HepG2 (cell line): Measurements from ENCODE around the gene KDM1B. TPM values are rescaled to one million over a fixed set of nuclear protein-coding genes. Genes with fewer than 3 reads are reported as not detected.

Experiments used
- ARID2 ChIP-seq: sonication (generic); formaldehyde crosslinking; IDR thresholded peaks from 2 replicates; pipeline ENCODE4 v1.8.1; 2022; ENCODE audit warnings: mild to moderate bottlenecking, missing genetic modification reagents, borderline replicate concordance
- CAMTA2 ChIP-seq: sonication (generic); formaldehyde crosslinking; IDR thresholded peaks from 2 replicates; pipeline ENCODE4 v1.4.0; 2020; ENCODE audit warnings: mild to moderate bottlenecking, missing genetic modification reagents, borderline replicate concordance
- CBX1 ChIP-seq: IDR thresholded peaks from one replicate; pipeline ENCODE4 v1.6.1; 2016; ENCODE audit warnings: antibody characterized with exemption, low read depth
- CEBPG ChIP-seq: IDR thresholded peaks from 2 replicates; pipeline ENCODE4 v1.6.1; 2016
- E2F5 ChIP-seq: sonication (generic); formaldehyde crosslinking; conservative IDR thresholded peaks from 2 replicates; pipeline ENCODE4 v1.4.0; 2020; ENCODE audit warnings: missing genetic modification reagents
- ELF1 ChIP-seq: sonication (generic); formaldehyde crosslinking; IDR thresholded peaks from 2 replicates; pipeline ENCODE4 v1.4.0; 2020; ENCODE audit warnings: missing genetic modification reagents
- KDM4B ChIP-seq: sonication (generic); formaldehyde crosslinking; IDR thresholded peaks from 2 replicates; pipeline ENCODE4 v1.4.0; 2020; ENCODE audit warnings: missing genetic modification reagents
- MED13 ChIP-seq: sonication (generic); formaldehyde crosslinking; IDR thresholded peaks from 2 replicates; pipeline ENCODE4 v1.5.0; 2020; ENCODE audit warnings: missing genetic modification reagents
- ZFAT ChIP-seq: sonication (generic); formaldehyde crosslinking; conservative IDR thresholded peaks from 2 replicates; pipeline ENCODE4 v1.8.1; 2023; ENCODE audit warnings: missing genetic modification reagents, inconsistent platforms
- ZFP62 ChIP-seq: sonication (generic); formaldehyde crosslinking; IDR thresholded peaks from 2 replicates; pipeline ENCODE4 v1.4.0; 2020; ENCODE audit warnings: missing genetic modification reagents
- ZNF101 ChIP-seq: sonication (generic); formaldehyde crosslinking; IDR thresholded peaks from 2 replicates; pipeline ENCODE4 v1.4.0; 2020; ENCODE audit warnings: mild to moderate bottlenecking, low read depth, missing genetic modification reagents, borderline replicate concordance
- ZNF30 ChIP-seq: sonication (generic); formaldehyde crosslinking; IDR thresholded peaks from 2 replicates; pipeline ENCODE4 v1.5.0; 2020; ENCODE audit warnings: mild to moderate bottlenecking, missing genetic modification reagents
- ZNF33A ChIP-seq: sonication (generic); formaldehyde crosslinking; IDR thresholded peaks from 2 replicates; pipeline ENCODE4 v1.5.1; 2020; ENCODE audit warnings: missing genetic modification reagents, mild to moderate bottlenecking, moderate library complexity, borderline replicate concordance
- ZNF441 ChIP-seq: sonication (generic); formaldehyde crosslinking; IDR thresholded peaks from 2 replicates; pipeline ENCODE4 v1.7.0; 2021; ENCODE audit warnings: missing genetic modification reagents, borderline replicate concordance
- ZNF737 ChIP-seq: sonication (generic); formaldehyde crosslinking; IDR thresholded peaks from 2 replicates; pipeline ENCODE4 v1.5.0; 2020; ENCODE audit warnings: missing genetic modification reagents, mild to moderate bottlenecking, borderline replicate concordance
- ZNF761 ChIP-seq: sonication (generic); formaldehyde crosslinking; conservative IDR thresholded peaks from 2 replicates; pipeline ENCODE4 v1.4.0; 2020; ENCODE audit warnings: mild to moderate bottlenecking, missing genetic modification reagents
- ZSCAN12 ChIP-seq: sonication (generic); formaldehyde crosslinking; IDR thresholded peaks from 2 replicates; pipeline ENCODE4 v1.9.0; 2021; ENCODE audit warnings: mild to moderate bottlenecking, missing genetic modification reagents
- ZSCAN5A ChIP-seq: sonication (generic); formaldehyde crosslinking; IDR thresholded peaks from 2 replicates; pipeline ENCODE4 v1.8.0; 2022; ENCODE audit warnings: mild to moderate bottlenecking, missing genetic modification reagents, borderline replicate concordance
- polyA plus RNA-seq, 8 experiments: library from polyadenylated mRNA; depleted of rRNA in 3 of 8; stranded (reverse) in 7 of 8; unstranded in 1 of 8; fragments of >200 nt; fragmentation: Illumina TruSeq in 4 of 8; extraction: Trizol in 4 of 8; gene quantifications; 2 replicates each; pipeline versions ENCODE4 v1.2.1 to v1.2.3, GENCODE V29; 2011 to 2016; ENCODE audit warnings: low read depth in 4 of 8, missing spikeins in 1 of 8, mixed read lengths in 1 of 8; ENCODE audit not compliant: insufficient read depth in 1 of 8
- total RNA-seq, 5 experiments: library from RNA; depleted of rRNA; stranded (reverse); fragments of >200 nt; fragmentation: Illumina TruSeq; extraction: Trizol; gene quantifications; 2 replicates each; pipeline ENCODE4 v1.2.3, GENCODE V29; 2016; ENCODE audit warnings: low read depth in 1 of 5
- TF ChIP-seq, protein P1 (sequence below): sonication (generic); formaldehyde crosslinking; IDR thresholded peaks from 2 replicates; pipeline ENCODE4 v1.5.0; 2020; ENCODE audit warnings: mild to moderate bottlenecking, missing genetic modification reagents
- TF ChIP-seq, protein P2 (sequence below): sonication (generic); formaldehyde crosslinking; IDR thresholded peaks from 2 replicates; pipeline ENCODE4 v1.8.0; 2022; ENCODE audit warnings: mild to moderate bottlenecking, missing genetic modification reagents, moderate library complexity
- TF ChIP-seq, protein P3 (sequence below): sonication (generic); formaldehyde crosslinking; IDR thresholded peaks from 2 replicates; pipeline ENCODE4 v1.8.0; 2022; ENCODE audit warnings: missing genetic modification reagents, low read depth, mild to moderate bottlenecking, borderline replicate concordance

KDM1B gene
- total and polyA plus RNA-seq, 2 of the 13 experiments (the other 11 are each of a cell fraction or from before 2014, with no cell fraction given): 9.8 to 13.2 TPM

DNA sequence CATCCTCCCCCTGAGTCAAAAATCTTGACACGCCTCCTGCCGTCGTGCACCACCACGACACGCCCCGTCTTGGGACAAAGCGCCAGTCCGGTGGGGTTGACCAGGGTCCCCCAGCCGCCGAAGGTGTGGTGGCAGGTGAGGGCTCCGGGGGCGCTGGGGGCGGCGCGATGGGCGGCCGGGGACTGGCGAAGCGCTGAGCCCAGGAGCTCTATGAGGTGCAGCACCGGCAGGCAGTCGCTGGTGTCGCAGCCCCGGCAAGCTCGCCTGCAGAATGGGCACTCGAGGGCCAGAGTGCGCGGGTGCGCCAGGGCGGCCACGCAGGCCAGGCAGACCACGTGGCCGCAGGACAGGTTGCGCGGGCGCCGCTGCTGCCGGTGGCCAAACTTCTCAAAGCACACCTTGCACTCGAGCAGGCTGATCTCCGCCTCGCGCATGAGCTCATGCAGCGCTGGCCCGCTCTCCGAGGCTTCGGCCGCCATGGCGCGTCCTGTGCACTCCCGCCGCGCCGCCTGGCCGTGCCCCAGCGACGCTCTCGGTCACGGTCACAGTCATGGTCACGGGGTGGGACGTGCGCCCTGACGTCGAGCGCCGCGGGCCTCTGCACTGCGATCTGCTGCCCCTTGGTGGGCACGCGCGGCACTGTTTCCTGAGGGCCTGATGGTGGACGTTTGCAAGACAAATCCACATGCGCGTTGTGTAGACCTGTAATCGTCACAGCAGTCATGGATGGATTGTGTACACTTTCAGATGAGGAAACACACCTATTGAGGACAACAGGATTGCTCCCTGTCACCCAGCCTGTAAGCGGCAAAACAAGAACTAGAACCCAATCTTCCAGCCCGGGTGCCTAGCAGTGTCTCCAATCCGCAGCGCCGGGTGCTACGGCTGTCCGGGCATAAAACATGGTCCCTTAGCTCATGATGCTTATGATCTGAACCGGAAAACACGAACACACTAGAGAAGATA is 32.8 kb upstream of the KDM1B start, which contains the start of gene NHLRC1 (continued):
- TF ChIP-seq, protein P1, sequence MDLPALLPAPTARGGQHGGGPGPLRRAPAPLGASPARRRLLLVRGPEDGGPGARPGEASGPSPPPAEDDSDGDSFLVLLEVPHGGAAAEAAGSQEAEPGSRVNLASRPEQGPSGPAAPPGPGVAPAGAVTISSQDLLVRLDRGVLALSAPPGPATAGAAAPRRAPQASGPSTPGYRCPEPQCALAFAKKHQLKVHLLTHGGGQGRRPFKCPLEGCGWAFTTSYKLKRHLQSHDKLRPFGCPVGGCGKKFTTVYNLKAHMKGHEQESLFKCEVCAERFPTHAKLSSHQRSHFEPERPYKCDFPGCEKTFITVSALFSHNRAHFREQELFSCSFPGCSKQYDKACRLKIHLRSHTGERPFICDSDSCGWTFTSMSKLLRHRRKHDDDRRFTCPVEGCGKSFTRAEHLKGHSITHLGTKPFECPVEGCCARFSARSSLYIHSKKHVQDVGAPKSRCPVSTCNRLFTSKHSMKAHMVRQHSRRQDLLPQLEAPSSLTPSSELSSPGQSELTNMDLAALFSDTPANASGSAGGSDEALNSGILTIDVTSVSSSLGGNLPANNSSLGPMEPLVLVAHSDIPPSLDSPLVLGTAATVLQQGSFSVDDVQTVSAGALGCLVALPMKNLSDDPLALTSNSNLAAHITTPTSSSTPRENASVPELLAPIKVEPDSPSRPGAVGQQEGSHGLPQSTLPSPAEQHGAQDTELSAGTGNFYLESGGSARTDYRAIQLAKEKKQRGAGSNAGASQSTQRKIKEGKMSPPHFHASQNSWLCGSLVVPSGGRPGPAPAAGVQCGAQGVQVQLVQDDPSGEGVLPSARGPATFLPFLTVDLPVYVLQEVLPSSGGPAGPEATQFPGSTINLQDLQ (CRISPR knock-in tag): peak; percentile 82; the same call in 1 of the 2 replicates
- no peak for TF ChIP-seq ZNF33A (CRISPR knock-in tag)
- TF ChIP-seq ZNF30: no peak
- TF ChIP-seq ELF1 (CRISPR knock-in tag): peak; percentile 68
- TF ChIP-seq ZNF441: peak; percentile 34; the same call in 1 of the 2 replicates
- no peak for TF ChIP-seq ZFAT (CRISPR knock-in tag)
- peak; percentile 63 for TF ChIP-seq CEBPG (CRISPR knock-in tag)
- peak; percentile 89; the same call in 1 of the 2 replicates for TF ChIP-seq KDM4B (CRISPR knock-in tag)
- no peak for TF ChIP-seq MED13 (CRISPR knock-in tag)
- no peak for TF ChIP-seq ZNF737
- peak; percentile 91 for TF ChIP-seq E2F5 (CRISPR knock-in tag)
- TF ChIP-seq, protein P2, sequence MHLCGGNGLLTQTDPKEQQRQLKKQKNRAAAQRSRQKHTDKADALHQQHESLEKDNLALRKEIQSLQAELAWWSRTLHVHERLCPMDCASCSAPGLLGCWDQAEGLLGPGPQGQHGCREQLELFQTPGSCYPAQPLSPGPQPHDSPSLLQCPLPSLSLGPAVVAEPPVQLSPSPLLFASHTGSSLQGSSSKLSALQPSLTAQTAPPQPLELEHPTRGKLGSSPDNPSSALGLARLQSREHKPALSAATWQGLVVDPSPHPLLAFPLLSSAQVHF (CRISPR knock-in tag): peak; percentile 96
- TF ChIP-seq ZSCAN5A (CRISPR knock-in tag): peak; percentile 99
- peak; percentile 99 for TF ChIP-seq CAMTA2 (CRISPR knock-in tag)
- no peak for TF ChIP-seq ZSCAN12 (CRISPR knock-in tag)
- peak; percentile 98 for TF ChIP-seq CBX1
- no peak for TF ChIP-seq ZFP62 (CRISPR knock-in tag)
- TF ChIP-seq, protein P3, sequence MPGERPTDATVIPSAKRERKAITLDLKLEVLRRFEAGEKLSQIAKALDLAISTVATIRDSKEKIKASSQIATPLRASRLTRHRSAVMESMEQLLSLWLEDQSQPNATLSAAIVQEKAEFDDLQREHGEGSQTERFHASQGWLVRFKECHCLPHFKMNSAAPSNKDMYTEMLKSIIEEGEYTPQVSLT (CRISPR knock-in tag): no peak
- no peak for TF ChIP-seq ARID2 (CRISPR knock-in tag)
- TF ChIP-seq ZNF761 (CRISPR knock-in tag): peak; percentile 82; the same call in 1 of the 2 replicates
- TF ChIP-seq ZNF101 (CRISPR knock-in tag): no peak
